Epithelial cell of alveolus of lung (primary cell): ENCODE measurements around the gene PP2D1. TPM values are rescaled to one million over a fixed set of nuclear protein-coding genes. Genes with fewer than 3 reads are reported as not detected.

ENCODE experiments used
- total RNA-seq: library from RNA; depleted of rRNA; stranded (reverse); fragments of >200 nt; gene quantifications from 2 replicates; pipeline ENCODE4 v1.2.1, GENCODE V29; 2015

Gene PP2D1
- not detected in 2 replicates for total RNA-seq

GRCh38 chr3:20012164-20012563, at the start of gene PP2D1:
Gene PP2D1, minus strand, starts transcription at chr3:20012264. Its CDS starts 192 bp downstream, at chr3:20012072.

GRCh38 chr3:20039765-20040547, 27.9 kb upstream of the PP2D1 start, which contains the start of gene KAT2B:
Gene KAT2B, plus strand, starts transcription at chr3:20040446. Its CDS starts 32 bp downstream, at chr3:20040478.

GRCh38 chr3:19946832-19947548, 65.1 kb downstream of the PP2D1 start, which contains the start of gene RAB5A:
Gene RAB5A, plus strand, starts transcription at chr3:19947097. Its CDS starts 3,802 bp downstream, at chr3:19950899.

Other genes starting within 250 kb of the PP2D1 start
- 1.4 TPM in 1 of 2 replicates, not detected in the other for gene EFHB, start 78.0 kb downstream of the PP2D1 start, total RNA-seq
- 53.7 and 70.3 TPM in 2 replicates for gene RAB5A, start 65.2 kb downstream of the PP2D1 start, total RNA-seq
- 6.3 and 7.2 TPM in 2 replicates for gene KAT2B, start 28.2 kb upstream of the PP2D1 start, total RNA-seq
- gene SGO1, start 173.9 kb upstream of the PP2D1 start, total RNA-seq: 5.2 and 6.3 TPM in 2 replicates